Keratinocyte (primary cell): ENCODE results near the gene HYAL1.

Experiments
- EZH2 ChIP-seq: IDR thresholded peaks from one replicate; pipeline ENCODE4 v1.6.1; 2012; ENCODE audit warnings: inconsistent platforms, mild to moderate bottlenecking, low read length, moderate library complexity
- TF ChIP-seq, protein P1 (sequence below), 3 experiments: IDR thresholded peaks in 1 of 3; conservative IDR thresholded peaks in 1 of 3; optimal IDR thresholded peaks in 1 of 3; 2 replicates in 2 of 3; 3 replicates in 1 of 3; pipeline versions ENCODE3 to v1.5.1; 2011; ENCODE audit warnings: low read length in 3 of 3, mild to moderate bottlenecking in 3 of 3, moderate library complexity in 2 of 3, control low read depth in 1 of 3, inconsistent platforms in 1 of 3; ENCODE audit not compliant: insufficient read depth in 2 of 3; ENCODE audit errors: extremely low read depth in 1 of 3

DNA sequence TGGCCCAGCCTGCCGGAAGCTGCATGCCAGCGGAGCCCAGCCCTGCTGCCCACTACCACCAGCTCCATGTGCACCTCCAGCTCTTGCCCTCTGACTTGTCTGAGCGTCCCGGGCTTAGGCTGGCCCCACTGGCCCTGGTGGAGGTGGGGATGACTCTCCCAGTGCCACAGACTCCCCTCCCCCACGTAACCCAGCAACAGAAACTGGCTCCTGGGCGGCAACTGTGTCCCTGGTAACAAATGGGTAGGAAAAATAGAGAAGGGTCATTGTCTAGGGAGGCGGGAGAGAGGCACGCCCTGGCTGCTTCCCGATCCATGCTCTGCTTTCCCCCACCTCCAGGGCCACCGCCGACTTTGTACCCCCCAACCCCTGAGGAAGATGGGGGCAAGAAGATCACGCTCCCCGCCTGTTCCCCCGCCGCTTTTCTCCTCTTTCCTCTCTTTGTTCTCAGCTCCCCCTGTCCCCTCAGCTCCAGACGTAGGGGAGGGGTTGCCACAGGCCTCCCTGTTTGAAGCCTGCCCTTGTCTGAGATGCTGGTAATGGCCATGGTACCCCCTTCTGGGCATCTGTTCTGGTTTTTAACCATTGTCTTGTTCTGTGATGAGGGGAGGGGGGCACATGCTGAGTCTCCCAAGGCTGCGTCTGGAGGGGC is 45.2 kb downstream of the HYAL1 start:
- TF ChIP-seq, protein P1, sequence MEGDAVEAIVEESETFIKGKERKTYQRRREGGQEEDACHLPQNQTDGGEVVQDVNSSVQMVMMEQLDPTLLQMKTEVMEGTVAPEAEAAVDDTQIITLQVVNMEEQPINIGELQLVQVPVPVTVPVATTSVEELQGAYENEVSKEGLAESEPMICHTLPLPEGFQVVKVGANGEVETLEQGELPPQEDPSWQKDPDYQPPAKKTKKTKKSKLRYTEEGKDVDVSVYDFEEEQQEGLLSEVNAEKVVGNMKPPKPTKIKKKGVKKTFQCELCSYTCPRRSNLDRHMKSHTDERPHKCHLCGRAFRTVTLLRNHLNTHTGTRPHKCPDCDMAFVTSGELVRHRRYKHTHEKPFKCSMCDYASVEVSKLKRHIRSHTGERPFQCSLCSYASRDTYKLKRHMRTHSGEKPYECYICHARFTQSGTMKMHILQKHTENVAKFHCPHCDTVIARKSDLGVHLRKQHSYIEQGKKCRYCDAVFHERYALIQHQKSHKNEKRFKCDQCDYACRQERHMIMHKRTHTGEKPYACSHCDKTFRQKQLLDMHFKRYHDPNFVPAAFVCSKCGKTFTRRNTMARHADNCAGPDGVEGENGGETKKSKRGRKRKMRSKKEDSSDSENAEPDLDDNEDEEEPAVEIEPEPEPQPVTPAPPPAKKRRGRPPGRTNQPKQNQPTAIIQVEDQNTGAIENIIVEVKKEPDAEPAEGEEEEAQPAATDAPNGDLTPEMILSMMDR (optimal IDR thresholded peaks at IDR 0.05 in 1 of 3, IDR thresholded peaks at IDR 0.05 in 1 of 3, conservative IDR thresholded peaks at IDR 0.05 in 1 of 3; ENCODE audit: extremely low read depth in 1 of 3, insufficient read depth in 2 of 3, low read length in 3 of 3): no peak
- no peak for TF ChIP-seq EZH2
